CD4-positive, alpha-beta T cell treated with Interleukin-10 for 1 hour (primary cell): Measurements from ENCODE around the gene GRK7.
A peak's percentile ranks its signal among the peaks of the same experiment; 100 is the strongest.
"Not testable (repeated sequence)": the region's sequence is repeated elsewhere in the genome, so short reads cannot be mapped to it uniquely, and the experiment has no call there.

Source experiments
- DNase-seq: peaks from one replicate; pipeline ENCODE4 v3.0.0-alpha.2; 2020

The GRK7 gene

GRCh38 chr3:141796889-141797781 is 33.9 kb downstream of the GRK7 start:
- DNase-seq = peak; percentile 42

GRCh38 chr3:141797819-141798447 is 34.7 kb downstream of the GRK7 start:
- DNase-seq = peak; percentile 13

GRCh38 chr3:141798448-141798845 is 35.2 kb downstream of the GRK7 start:
- no peak for DNase-seq

GRCh38 chr3:141802316-141803077 is 39.3 kb downstream of the GRK7 start:
- DNase-seq = no peak

GRCh38 chr3:141803538-141803937 is 40.3 kb downstream of the GRK7 start:
- DNase-seq = not testable (repeated sequence)

GRCh38 chr3:141804447-141804777 is 41.2 kb downstream of the GRK7 start:
- DNase-seq = no peak

GRCh38 chr3:141804778-141805639 is 41.8 kb downstream of the GRK7 start:
- no peak for DNase-seq

GRCh38 chr3:141807277-141808033 is 44.2 kb downstream of the GRK7 start:
- DNase-seq = no peak

- DNase-seq = no peak
Measured at GRCh38 chr3:141808586-141808985, 45.4 kb downstream of the GRK7 start.

- no peak for DNase-seq
Measured at GRCh38 chr3:141810161-141810560, 47.0 kb downstream of the GRK7 start.

- no peak for DNase-seq
Measured at GRCh38 chr3:141811348-141811747, 48.1 kb downstream of the GRK7 start.

- DNase-seq = no peak
Measured at GRCh38 chr3:141812084-141812483, 48.9 kb downstream of the GRK7 start.

GRCh38 chr3:141812586-141812985 is 49.4 kb downstream of the GRK7 start:
- no peak for DNase-seq
